Fibroblast of skin of left biceps (primary cell): ENCODE measurements around the gene KRT10.
"Not testable (repeated sequence)": the region's sequence is repeated elsewhere in the genome, so short reads cannot be mapped to it uniquely, and the experiment has no call there.

Source experiments
- DNase-seq, 2 experiments: peaks; one replicate each; pipeline ENCODE4 v3.0.0-alpha.2; 2013; ENCODE audit warnings: low read depth in 2 of 2

The KRT10 gene

GRCh38 chr17:40833882-40834281 is 11.5 kb upstream of the KRT10 start:
- DNase-seq = no peak

DNA sequence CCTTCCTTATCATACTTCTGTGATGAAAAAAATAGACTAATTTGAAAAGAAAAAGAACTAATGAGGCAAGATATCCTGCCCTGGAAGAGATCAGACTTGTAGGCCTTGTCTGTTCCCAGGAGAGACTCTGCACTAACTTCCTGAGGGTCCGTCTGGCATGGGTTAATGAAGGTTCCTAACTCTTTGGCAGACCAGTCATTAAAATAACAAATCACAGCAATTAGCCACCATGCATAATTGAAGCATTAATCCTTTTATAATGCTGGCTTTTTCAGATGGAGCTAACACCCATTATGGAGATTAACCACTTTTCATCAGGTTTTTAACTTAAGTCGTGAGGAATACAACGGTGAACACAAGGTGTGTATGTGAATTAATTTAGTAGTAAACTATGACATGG is 10.4 kb upstream of the KRT10 start:
- DNase-seq = no peak

DNA sequence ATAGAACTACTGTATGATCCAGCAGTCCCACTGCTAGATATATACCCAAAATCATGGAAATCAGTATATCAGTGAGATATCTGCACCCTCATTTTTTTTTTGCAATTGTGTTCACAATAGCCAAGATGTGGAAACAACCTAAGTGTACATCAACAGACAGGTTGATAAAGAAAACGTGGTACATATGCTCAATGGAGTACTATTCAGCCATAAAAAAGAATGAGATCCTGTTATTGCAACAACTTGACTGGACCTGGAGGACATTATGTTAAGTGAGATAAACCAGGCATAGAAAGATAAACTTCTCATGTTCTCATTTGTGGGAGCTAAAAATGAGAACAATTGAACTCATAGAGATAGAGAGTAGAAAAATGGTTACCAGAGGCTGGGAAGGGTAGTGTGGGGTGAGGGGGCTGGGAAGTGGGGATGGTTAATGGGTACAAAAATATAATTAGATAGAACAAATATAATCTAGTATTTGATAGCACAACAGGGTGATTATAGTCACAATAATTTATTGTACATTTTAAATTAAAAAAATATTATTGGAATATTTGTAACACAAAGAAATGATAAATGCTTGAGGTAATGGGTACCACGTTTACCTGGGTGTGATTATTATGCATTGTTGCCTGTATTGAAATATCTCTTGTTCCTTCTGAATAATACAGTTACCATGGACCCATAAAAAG is 7.8 kb upstream of the KRT10 start:
- no peak for DNase-seq

DNA sequence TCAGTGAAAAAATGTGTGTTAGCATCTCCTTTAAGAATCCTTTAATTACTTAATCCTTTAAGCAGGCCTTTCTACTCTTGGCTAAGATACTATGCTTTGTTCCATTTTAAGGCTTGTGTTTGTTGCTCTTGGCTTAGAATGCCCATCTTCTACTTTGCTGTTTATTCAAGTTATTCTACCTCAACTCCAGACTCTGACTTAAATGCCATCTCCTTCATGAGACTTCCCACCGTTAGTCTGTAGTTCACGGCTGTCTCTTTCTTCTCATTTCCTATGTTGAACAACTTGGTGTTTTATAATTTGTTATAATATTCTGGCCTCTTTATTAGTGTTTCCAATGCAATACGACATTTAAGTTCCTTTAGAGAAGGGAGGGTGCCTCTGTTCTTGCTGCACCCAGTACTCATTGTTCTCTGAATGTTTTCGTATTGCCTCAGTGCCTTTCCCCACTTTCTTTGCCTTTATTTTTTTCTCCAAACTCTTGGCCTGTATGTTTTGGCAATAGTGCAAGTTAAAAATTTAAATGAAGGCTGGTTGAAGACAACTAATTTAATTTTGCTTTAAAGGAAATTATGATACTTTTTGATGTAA is 6.1 kb upstream of the KRT10 start:
- no peak for DNase-seq

GRCh38 chr17:40827746-40828453 is 5.5 kb upstream of the KRT10 start:
- no peak for DNase-seq

- no peak for DNase-seq
Measured at GRCh38 chr17:40825599-40825998, 3.2 kb upstream of the KRT10 start.

DNA sequence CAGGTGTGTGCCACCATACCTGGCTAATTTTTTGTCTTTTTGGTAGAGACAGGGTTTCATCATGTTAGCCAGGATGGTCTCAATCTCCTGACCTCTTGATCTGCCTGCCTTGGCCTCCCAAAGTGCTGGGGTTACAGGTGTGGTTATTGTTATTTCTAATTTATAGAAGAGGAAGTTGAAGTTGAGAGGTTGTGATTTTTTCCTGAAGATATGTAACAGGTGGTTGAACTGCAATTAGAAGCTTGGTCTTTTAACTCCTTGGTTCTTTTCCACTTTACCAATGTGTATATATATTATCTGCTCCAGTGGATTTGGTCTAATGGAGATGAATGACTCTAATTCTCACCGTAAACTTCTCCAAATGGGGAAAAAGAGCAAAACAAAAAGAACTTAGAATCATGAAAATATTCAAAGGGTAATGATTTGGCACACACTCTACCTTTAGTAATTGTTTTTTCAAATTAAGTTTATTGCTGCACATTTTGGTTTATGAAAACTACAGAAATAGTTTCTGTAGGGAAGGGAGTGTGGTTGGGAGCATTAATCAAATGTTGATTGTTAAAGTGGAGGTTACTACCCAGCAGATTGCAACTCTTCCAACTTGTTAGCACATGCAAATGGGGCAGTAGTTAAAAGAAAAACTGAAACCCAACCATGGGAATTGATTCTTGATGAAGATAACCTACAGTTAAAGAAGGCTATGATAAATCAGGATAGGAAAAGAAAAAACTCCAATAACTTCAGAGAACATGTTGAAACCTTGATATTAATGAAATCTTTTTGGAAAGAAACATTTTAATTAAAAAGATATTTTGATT is 1.8 kb upstream of the KRT10 start:
- DNase-seq = no peak

- DNase-seq = no peak
Measured at GRCh38 chr17:40821536-40821935, 878 bp downstream of the KRT10 start.

DNA sequence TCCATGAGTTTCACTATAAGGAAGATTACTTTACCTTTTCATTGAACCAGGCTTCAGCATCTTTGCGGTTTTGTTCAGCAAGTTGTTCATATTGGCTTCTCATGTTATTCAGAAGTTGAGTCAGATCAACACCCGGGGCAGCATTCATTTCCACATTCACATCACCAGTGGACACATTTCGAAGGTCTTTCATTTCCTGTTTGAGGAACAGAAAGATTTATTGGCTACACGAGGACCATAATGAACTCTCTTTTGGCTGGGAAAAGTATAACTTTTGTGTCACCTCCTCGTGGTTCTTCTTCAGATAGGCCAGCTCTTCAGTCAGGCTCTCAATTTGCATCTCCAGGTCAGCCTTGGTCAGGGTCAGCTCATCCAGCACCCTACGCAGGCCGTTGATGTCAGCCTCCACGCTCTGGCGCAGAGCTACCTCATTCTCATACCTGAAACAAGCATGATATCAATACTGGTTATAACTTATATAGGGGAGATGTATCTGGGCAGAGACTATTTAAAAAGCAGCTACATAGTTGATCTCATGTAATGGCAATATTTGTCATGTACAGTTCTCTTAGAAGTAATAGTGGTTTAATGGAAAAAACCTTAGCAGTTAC is 2.1 kb downstream of the KRT10 start:
- DNase-seq = no peak

- DNase-seq = no peak
Measured at GRCh38 chr17:40819528-40820125, 2.8 kb downstream of the KRT10 start.

DNA sequence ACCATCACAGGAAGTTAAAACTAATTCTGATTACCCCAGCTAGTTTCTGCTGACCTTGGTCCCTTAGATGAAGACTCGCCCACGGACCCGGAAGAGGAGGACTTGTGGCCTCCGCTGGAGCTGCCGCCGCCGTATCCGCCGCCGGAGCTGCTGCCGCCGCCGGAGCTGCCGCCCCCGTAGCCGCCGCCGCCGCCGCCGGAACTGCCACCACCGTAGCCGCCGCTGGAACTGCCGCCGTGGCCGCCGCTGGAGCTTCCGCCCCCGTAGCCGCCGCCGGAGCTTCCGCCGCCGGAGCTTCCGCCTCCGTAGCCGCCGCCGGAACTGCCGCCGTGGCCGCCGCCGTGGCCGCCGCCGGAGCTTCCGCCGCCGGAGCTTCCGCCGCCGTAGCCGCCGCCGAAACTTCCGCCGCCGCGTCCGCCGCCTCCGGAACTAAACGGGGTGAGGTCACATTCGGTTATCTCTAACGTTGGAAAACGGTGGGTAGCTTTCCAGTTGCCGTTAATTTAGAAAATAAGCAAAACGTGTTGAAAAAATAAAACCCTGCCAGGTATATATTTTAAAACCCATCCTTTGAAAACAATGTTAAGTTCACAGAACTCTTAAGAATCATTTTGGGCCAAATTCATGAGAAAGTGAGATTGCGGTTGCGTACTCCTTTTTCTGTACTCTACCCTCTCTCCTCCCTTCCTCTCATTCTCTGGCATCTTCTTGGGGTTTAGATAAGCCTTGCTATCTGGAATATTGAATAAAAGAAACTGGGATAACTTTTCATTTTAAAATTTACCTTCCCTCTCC is 3.5 kb downstream of the KRT10 start:
- DNase-seq = peak; percentile 62 to 64

DNA sequence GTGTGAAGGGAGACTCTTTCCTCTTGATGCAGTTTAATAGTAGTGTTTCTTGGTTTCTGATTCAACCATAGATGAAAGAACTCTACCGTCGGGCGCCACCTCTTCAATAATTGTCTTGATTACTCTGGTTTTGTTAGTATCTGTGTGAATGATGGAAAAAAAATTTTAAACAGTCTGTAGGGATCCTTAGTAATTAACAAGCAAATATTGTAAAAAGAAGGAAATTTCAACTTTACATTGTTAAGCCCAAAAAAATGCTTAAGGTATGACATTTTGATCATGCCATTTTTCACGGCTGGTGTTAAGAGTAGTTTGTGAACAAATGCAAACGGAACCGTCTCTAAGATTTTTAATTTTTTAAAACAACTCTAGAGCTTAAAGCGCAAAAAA is 4.1 kb downstream of the KRT10 start:
- DNase-seq = no peak

DNA sequence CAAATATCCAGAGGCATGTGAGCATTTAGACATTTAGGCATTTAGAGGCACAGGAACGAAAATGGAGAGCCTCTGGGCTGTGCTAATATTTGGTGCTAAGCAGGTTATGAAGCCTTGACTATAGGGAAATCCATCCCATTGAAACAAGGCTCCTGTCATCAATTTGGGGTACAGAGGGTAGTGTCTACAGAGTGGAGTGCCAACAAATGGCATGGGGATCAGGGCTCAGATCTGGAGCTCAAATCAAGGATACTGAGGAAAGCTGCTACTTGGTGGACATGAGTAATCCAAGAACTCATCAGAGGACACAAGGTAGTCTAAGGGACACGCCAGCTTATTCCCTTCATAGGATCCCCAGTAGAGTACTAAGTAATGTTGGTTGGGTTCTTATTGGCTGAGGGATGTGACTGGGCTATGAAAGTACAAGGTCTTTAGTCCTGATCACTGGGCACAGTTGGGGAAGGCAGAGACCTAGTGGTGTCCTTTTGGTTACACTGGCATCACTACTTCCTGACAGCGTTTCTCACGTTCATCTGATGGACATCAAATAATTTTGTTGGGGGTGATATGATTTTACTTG is 5.2 kb downstream of the KRT10 start:
- no peak for DNase-seq

GRCh38 chr17:40816569-40816968 is 5.8 kb downstream of the KRT10 start:
- DNase-seq = no peak

GRCh38 chr17:40815381-40815780 is 7.0 kb downstream of the KRT10 start:
- no peak for DNase-seq

- DNase-seq = not testable (repeated sequence)
Measured at GRCh38 chr17:40814657-40815056, 7.8 kb downstream of the KRT10 start.

GRCh38 chr17:40813804-40814203 is 8.6 kb downstream of the KRT10 start:
- no peak for DNase-seq

DNA sequence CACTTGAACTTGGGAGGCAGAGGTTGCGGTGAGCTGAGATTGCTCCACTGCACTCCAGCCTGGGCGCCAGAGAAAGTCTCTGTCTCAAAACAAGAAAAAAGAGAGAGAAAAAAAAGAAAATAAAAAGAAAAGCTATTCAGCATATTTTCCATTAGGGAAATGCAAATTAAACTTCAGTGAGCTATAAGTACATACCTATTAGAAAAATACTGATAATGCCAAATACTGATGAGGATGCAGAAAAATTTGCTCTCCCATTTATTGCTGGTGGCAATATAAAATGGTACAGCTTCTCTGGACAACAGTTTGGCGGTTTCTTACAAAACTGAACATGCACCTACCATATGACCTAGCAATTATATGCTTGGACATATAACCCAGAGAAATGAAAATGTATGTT is 9.8 kb downstream of the KRT10 start:
- DNase-seq = no peak

DNA sequence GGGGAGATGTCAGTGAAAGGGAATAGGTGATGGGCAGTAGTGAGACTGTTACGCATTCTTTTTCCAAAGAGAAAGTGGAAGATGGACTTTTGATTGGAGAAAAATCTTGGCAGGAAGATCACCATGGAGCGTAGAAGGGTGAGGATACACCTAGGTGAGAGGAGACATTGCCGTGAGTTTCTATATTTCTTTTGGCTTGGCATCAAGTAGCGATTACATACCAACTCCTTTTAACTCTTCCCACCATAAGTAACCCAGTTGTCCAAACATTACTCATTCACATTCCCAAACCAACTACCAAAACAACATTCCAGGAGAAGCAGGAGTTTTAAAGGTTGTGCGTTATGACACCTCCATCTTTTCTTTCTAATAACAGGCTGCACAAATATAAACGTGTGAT is 11.9 kb downstream of the KRT10 start:
- DNase-seq = no peak

DNA sequence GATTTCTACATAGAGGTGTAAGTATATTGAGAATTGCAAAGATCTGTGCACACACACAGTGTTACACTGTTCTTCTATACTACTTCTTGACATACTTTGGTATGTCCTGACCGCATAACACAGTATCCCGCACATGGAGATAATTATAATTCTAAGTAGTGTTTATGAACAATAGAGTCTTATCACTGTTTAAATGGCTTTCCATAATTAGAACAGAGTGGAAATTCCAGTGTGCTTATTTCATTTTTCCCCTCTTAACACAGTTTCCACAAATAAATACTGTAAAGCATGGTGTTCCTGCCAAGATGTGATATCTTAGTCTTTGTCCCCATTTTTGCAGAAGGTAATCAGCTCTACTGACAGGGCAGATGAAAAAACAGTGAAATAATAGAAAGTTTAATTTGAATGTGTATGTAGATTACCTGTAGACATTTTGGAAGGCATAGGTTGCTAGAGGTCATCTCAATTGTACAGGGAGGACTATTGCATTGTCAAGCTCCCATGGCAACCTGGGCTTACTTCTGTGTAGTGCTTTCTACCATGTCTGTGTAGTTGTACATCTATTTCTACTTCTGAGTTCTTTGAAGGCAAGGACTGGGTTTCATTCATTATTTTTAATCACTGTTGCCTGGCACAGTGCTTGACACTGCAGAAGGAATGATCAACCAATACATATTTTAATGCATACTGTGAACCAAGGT is 12.5 kb downstream of the KRT10 start:
- DNase-seq = peak; percentile 49 to 50
